Fibroblast of lung (primary cell): ENCODE measurements around the gene F11.

ENCODE experiments used
- CTCF ChIP-seq, 2 donors: IDR thresholded peaks in 1 of 2; conservative IDR thresholded peaks in 1 of 2; 1 replicate in 1 of 2; 2 replicates in 1 of 2; pipeline ENCODE4 v1.5.1; 2011 to 2012; ENCODE audit warnings: low read length in 2 of 2, control low read depth in 1 of 2, inconsistent platforms in 1 of 2, low read depth in 1 of 2, mild to moderate bottlenecking in 1 of 2
- EZH2 ChIP-seq: IDR thresholded peaks from 2 replicates; pipeline ENCODE4 v1.5.1; 2012; ENCODE audit warnings: low read length, control low read depth, mild to moderate bottlenecking; ENCODE audit errors: missing control alignments

- TF ChIP-seq CTCF (conservative IDR thresholded peaks at IDR 0.05 in 1 of 2, IDR thresholded peaks at IDR 0.05 in 1 of 2; ENCODE audit: low read depth in 1 of 2, low read length in 2 of 2) (no peak), EZH2 (no peak)
Observed at GRCh38 chr4:186255122-186255521, 10.9 kb upstream of the F11 start.
